T-helper 1 cell (primary cell): ENCODE measurements around the gene CAMTA1.
"Not testable (repeated sequence)": the region's sequence is repeated elsewhere in the genome, so short reads cannot be mapped to it uniquely, and the experiment has no call there.

Experiments
- DNase-seq, 5 donors: peaks; one replicate each; pipeline ENCODE4 v3.0.0-alpha.2; 2012 to 2020

CAMTA1 gene

GRCh38 chr1:7784492-7785071 is 999.3 kb downstream of the CAMTA1 start:
- DNase-seq = peak in 1 of 5 donors; percentile 9

- DNase-seq = no peak
Observed at GRCh38 chr1:7785108-7785507, 999.9 kb downstream of the CAMTA1 start.

- DNase-seq = no peak
Observed at GRCh38 chr1:7786795-7787194, 1001.5 kb downstream of the CAMTA1 start.

GRCh38 chr1:7789828-7790227 is 1004.6 kb downstream of the CAMTA1 start:
- DNase-seq = no peak

- DNase-seq = not testable (repeated sequence)
Observed at GRCh38 chr1:7791027-7791426, 1005.8 kb downstream of the CAMTA1 start.

GRCh38 chr1:7795406-7795805 is 1010.2 kb downstream of the CAMTA1 start:
- DNase-seq = no peak

- no peak for DNase-seq
Observed at GRCh38 chr1:7805460-7805859, 1020.2 kb downstream of the CAMTA1 start.

GRCh38 chr1:7808253-7808844 is 1023.1 kb downstream of the CAMTA1 start:
- peak in 1 of 5 donors; percentile 23 for DNase-seq

GRCh38 chr1:7809742-7810141 is 1024.5 kb downstream of the CAMTA1 start:
- DNase-seq = no peak

- DNase-seq = peak in 1 of 5 donors; percentile 8
Observed at GRCh38 chr1:7810395-7810794, 1025.1 kb downstream of the CAMTA1 start.

GRCh38 chr1:7811476-7811875 is 1026.2 kb downstream of the CAMTA1 start:
- DNase-seq = no peak

GRCh38 chr1:7813677-7814373 is 1028.6 kb downstream of the CAMTA1 start:
- no peak for DNase-seq
